ENCODE measurements around the gene SH3RF1. TPM values are rescaled to one million over a fixed set of nuclear protein-coding genes. Genes with fewer than 3 reads are reported as not detected.

The SH3RF1 gene
- total RNA-seq, 1 donor from 2014 or later = 8.8 TPM

DNA sequence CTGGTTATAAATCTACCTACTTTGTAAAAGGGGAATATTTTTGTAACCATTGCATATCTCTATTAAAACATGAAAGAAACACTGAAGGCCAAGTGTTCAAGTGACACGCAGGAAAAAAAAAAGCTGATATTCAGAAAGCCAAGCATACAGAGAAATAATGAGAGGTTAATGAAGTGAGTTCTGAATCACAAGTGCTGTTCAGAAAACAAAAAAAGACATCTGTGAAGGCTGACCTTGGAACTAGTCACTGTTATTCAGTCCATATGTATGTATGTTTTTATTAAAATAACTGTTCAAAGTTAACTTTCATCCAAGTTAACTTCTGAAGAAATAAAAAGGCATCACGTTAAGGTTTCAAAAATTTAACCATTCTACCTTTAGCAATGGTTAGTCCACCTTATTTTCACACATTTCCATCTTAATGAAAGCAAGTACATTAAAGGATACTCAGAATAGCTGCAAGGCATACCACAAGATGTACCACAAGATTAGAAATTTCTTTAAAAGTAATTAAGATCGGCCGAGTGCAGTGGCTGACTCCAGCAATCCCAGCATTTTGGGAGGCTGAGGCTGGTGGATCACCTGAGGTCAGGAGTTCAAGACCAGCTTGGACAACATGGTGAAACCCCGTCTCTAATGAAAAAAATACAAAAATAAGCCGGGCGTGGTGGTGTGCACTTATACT is 31.4 kb downstream of the SH3RF1 start:
- intact Hi-C loops (cut with DNase I) = no loop called here
- DNase-seq (ENCODE audit: missing footprints) = no peak
- ATAC-seq = no peak

GRCh38 chr4:169238445-169238844 is 32.3 kb downstream of the SH3RF1 start:
- DNase-seq (ENCODE audit: missing footprints) (no peak), ATAC-seq (no peak)
- intact Hi-C loops (cut with DNase I) = no loop called here

GRCh38 chr4:169236873-169237626 is 33.7 kb downstream of the SH3RF1 start:
- ATAC-seq (peak; percentile 21), DNase-seq (ENCODE audit: missing footprints) (no peak)
- intact Hi-C loops (cut with DNase I) = no loop called here

- ATAC-seq = no peak
- DNase-seq (ENCODE audit: missing footprints) = no peak
- intact Hi-C loops (cut with DNase I) = no loop called here
Observed at GRCh38 chr4:169236078-169236477, 34.7 kb downstream of the SH3RF1 start.

DNA sequence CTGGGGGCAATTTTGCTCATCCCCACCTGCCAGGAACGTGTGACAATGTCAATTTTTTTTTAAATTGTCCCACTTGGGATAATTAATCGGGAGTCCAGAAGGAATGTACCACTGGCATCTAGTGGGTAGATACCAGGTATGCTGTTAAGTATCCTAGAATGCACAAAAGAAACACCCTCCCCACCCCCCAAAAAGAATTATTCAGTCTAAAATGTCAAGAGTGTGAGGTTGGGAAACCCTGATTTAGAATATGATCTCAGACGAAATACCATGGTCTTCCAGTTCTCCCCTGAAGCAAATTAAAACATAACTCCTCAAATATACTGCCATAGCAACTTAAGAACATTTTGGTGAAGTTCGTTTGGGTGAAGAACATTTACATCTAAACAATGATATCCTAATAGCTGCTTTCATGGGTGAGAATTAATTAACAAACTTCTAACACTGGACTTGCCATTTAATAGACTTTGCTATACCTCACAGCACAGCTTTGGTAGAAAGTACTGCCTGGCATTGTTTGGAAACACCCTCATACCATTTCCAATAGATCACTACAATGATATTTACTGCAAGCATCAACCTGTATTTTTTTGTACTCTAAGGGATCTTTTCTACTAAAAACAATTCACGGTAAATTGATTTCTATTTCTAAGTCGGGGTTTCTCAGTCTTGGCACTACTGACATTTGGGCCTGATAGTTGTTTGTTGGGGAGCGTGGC is 36.5 kb downstream of the SH3RF1 start:
- intact Hi-C loops (cut with DNase I) = no loop called here
- DNase-seq (ENCODE audit: missing footprints) (no peak), ATAC-seq (no peak)

DNA sequence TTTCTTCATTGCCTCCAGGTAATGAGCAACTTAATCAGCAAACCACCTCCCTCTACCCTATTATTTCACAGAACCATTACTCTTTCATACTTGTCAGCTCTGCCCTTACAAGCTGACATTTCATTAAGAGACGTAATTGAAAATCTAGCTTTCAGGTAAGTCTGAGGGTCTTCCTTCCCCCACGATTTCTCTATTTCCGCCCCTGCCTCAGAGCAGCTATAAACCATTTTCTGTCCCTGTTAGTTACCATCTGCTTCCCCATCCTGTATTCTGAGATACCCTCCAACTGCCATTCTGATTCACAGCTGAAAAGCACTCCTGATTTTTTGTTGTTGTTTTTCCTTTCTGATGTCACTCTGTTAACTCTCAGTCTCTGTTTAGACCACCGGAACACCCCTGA is 37.1 kb downstream of the SH3RF1 start:
- intact Hi-C loops (cut with DNase I) = no loop called here
- ATAC-seq (no peak), DNase-seq (ENCODE audit: missing footprints) (no peak)

DNA sequence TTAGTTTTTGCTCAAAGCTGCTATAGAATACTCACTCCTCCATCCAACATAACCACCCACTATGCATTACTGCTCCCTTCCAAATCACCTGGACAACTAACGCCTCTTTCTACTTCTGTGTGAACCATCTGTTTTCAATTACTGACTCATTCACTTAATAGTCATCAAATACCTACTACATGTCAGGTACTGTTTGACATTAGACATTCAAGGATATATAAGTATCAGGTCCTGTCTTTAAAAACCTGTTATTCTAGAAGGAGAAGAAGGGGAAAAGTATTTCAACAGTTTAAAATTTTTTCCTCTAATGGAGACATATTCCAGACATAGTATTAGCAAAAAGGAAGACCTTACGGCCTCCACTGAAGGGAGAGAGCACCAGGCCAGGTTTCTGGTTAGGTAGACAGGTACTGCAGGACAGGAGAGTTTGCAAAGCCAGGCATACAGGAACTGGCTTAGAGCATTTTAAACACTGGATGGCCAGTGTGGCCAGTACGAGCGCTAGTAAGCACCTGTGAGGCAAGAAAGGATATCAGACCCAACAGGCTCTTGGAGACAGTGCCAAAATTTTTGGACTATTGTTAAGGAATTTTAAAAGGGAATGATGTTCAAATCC is 39.0 kb downstream of the SH3RF1 start:
- no peak for ATAC-seq
- DNase-seq (ENCODE audit: missing footprints) = no peak
- intact Hi-C loops (cut with DNase I) = no loop called here

DNA sequence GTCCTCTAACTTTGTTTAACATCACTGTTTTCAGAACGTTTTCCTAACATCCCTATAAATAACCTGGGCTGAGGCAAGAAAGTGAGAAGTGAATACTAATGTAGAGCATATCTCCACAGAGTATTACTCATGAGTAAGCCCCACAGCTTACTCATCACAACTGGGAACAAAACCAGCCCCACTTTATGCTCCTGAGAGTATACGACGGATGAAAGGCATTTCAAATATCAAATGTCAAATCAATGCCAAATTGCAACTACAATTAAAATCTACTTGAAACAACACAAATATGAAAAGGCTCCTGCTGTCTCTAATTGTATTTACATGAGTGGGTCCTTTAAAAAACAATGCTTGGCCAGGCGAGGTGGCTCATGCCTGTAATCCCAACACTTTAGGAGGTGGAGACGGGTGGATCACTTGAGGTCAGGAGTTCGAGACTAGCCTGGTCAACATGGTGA is 41.2 kb downstream of the SH3RF1 start:
- no peak for DNase-seq (ENCODE audit: missing footprints)
- peak; percentile 89 for ATAC-seq
- intact Hi-C loops (cut with DNase I) = no loop called here

DNA sequence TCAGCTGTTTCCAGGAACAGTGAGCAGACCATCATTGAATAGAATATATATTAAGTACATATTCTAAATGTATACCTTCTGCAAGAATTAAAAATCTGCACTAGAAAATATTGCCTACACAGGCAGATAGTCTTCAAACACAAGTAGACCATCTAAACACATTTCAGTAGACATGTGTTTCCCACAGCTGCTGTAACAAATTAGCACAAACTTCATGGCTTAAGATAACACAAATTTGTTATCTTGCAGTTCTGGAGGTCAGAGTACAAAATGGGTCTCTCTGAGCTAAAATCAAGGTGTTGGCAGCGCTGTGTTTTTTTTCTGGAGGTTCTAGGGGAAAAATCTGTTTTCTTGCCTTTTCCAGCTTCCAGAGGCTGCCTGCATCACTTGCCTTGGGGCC is 42.7 kb downstream of the SH3RF1 start:
- intact Hi-C loops (cut with DNase I) = no loop called here
- DNase-seq (ENCODE audit: missing footprints) (no peak), ATAC-seq (no peak)

- no peak for DNase-seq (ENCODE audit: missing footprints)
Observed at GRCh38 chr4:169226565-169226964, 44.2 kb downstream of the SH3RF1 start.

DNA sequence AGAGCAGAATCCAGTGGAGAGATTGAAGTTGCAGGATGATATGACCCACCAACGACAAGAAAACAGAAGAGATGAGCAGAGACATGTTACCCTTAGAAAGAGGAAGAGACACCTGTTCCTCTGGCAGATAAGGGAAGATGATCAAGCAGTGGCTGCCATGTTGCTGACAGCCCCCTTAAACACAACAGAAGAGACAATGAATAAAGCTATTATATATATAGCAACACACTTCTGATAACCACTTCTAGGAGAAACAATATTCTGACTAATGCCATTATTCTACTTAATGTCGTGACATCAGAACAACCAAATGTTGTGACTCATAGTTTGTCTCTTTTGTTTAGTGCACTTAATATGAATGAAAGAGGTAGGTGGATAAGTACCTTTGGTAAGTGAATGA is 44.9 kb downstream of the SH3RF1 start:
- intact Hi-C loops (cut with DNase I) = no loop called here
- ATAC-seq = no peak
- no peak for DNase-seq (ENCODE audit: missing footprints)

More at GRCh38 chr4:169226565-169226964, 44.2 kb downstream of the SH3RF1 start:
- no peak for ATAC-seq
- intact Hi-C loops (cut with DNase I) = no loop called here

DNA sequence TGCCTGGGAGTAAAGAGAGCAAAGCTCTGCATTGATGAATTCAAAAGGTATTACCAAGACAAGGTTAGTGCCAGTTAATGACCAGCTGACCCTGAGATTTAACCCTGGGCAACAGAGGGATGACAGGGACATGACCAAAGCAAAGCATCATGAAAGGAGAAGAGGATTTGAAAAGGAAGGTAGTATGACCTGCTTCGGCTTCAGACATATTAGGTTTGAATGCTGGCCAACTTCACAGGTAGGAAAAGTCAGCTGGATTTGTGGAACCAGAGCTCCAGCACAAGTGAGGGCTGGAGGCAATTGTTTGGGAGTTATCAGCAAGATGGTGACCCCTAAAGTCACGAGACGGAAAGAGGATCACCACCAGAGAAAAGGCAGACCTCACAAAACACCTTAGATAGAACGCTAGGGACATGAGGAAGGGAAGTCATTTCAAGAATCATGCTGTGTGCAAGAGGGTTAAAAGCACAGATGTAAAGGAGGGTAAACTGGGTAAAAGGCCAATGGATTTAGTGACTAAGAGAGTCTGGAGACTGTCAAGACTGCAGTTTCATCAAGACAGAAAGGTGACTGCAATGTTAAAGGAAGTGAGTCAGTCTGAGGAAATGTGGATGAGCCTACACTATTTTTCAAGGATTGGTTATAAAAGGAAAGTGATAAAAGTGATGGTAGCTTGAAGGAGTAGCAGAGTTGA is 45.6 kb downstream of the SH3RF1 start:
- intact Hi-C loops (cut with DNase I) = no loop called here
- DNase-seq (ENCODE audit: missing footprints) (no peak), ATAC-seq (no peak)

GRCh38 chr4:169222761-169223160 is 48.0 kb downstream of the SH3RF1 start:
- intact Hi-C loops (cut with DNase I) = no loop called here
- DNase-seq (ENCODE audit: missing footprints) (no peak), ATAC-seq (no peak)

DNA sequence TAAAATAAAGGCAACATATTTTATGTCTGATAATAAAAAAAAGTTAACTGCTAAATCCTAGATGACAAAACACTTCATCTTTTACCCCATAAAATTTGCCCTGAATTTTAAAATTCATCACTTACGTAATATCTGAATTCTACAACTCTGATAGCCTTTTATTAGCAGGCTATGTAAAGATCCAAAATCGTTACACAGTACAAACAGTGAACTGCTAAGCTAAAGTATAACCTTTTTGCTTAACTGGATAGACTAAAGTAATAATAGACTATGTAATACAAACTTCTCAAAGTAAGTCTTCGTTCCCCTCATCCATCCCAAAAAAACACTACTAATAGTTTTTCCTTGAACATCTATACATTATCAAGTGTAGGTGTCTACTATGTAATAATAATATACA is 49.1 kb downstream of the SH3RF1 start:
- intact Hi-C loops (cut with DNase I) = no loop called here

DNA sequence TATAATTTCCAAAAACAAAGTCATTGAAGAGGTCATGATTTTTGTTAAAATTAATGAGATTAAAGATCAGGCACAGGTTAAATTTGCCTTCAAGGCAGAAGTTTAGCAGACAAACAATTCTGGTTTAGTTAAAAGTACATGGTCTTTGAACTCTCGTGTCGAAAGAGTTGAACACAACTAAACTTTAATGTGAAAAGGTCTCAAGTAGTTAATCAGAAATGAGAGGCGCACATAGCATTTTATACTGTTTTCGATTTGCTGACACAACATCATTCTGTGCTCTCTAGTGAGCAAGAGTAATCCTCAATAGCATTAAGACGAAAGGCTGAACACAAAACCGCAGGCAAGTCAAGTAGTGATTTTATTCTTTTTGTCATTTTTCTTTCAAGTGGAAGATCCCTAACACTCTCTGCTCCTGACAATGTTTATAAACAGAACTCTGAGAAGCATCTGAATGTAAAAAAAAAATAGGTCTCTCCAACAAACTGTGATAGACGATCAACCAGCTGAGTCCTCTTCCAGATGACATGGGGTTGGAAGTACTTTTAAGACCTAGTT is 49.8 kb downstream of the SH3RF1 start:
- DNase-seq (ENCODE audit: missing footprints) (no peak), ATAC-seq (no peak)
- intact Hi-C loops (cut with DNase I) = no loop called here

More for the DNA sequence above, 49.1 kb downstream of the SH3RF1 start:
- no peak for DNase-seq (ENCODE audit: missing footprints)
- no peak for ATAC-seq

DNA sequence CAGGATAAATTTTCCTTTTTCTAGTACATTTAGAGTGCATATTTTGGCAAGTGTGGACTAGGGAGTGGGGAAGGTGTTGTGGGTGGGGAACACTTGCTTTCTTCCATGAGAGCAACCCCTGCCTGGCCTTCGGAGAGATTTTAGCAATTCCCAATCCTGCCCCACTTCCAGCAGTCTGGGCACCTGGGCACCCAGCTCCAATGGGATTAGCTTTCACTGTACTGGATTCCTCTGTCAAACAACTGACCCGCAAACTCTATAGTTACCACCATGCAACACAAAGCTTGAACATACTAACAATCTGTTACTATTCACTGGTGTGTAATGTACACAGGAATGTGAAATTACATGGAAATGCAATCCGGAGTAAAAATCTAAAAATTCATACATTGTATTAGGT is 50.3 kb downstream of the SH3RF1 start:
- ATAC-seq (no peak), DNase-seq (ENCODE audit: missing footprints) (no peak)
- intact Hi-C loops (cut with DNase I) = no loop called here

- DNase-seq (ENCODE audit: missing footprints) = no peak
- ATAC-seq = no peak
- intact Hi-C loops (cut with DNase I) = no loop called here
Observed at GRCh38 chr4:169219440-169219839, 51.3 kb downstream of the SH3RF1 start.

- no peak for ATAC-seq
- DNase-seq (ENCODE audit: missing footprints) = no peak
- intact Hi-C loops (cut with DNase I) = no loop called here
Observed at GRCh38 chr4:169215656-169216055, 55.1 kb downstream of the SH3RF1 start.

DNA sequence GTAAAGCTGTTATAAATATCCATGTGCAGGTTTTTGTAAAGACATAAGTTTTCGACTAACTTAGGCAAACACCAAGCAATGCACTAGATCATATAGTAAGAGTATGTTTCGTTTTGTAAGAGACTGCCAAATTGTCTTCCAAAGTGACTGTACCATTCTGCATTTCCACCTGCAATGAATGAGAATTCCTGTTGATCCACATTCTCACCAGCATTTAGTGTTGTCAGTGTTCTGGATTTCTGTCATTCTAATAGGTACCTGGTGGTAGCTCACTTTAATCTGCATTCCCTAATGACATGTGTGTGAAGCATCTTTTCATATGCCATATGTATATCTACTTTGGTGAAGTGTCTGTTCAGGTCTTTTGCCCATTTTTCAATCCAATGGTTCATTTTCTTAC is 57.8 kb downstream of the SH3RF1 start:
- intact Hi-C loops (cut with DNase I) = no loop called here
- ATAC-seq = no peak
- DNase-seq (ENCODE audit: missing footprints) = no peak
